Trophoblast cell (in vitro differentiated cells and primary cell): ENCODE data around the gene HMCN2.

Experiments
- DNase-seq, 2 donors: peaks; one replicate each; pipeline ENCODE4 v3.0.0-alpha.2; 2016
- H2AFZ ChIP-seq: 2 replicates; pipeline ENCODE4 v1.6.1; 2013; ENCODE audit warnings: low read length, moderate library complexity, mild to moderate bottlenecking; ENCODE audit not compliant: insufficient read depth, poor library complexity
- H2AK5ac ChIP-seq: 2 replicates; pipeline ENCODE4 v1.6.1; 2013; ENCODE audit warnings: mild to moderate bottlenecking, low read length
- H2BK120ac ChIP-seq: 2 replicates; pipeline ENCODE4 v1.6.1; 2013; ENCODE audit warnings: low read length, mild to moderate bottlenecking, moderate library complexity; ENCODE audit not compliant: insufficient read depth, poor library complexity
- H2BK12ac ChIP-seq: 2 replicates; pipeline ENCODE4 v1.6.1; 2013; ENCODE audit warnings: mild to moderate bottlenecking, low read length, moderate library complexity
- H2BK5ac ChIP-seq: 2 replicates; pipeline ENCODE4 v1.6.1; 2013; ENCODE audit warnings: low read length, low read depth, moderate library complexity, mild to moderate bottlenecking; ENCODE audit not compliant: poor library complexity
- H3K14ac ChIP-seq: 2 replicates; pipeline ENCODE4 v1.6.1; 2013; ENCODE audit warnings: mild to moderate bottlenecking, low read length
- H3K18ac ChIP-seq: 2 replicates; pipeline ENCODE4 v1.6.1; 2013; ENCODE audit warnings: mild to moderate bottlenecking, low read length
- H3K23ac ChIP-seq: 2 replicates; pipeline ENCODE4 v1.6.1; 2013; ENCODE audit warnings: low read length
- H3K27ac ChIP-seq: 2 replicates; pipeline ENCODE4 v1.5.1; 2013; ENCODE audit warnings: low read depth, mild to moderate bottlenecking, inconsistent platforms, low read length, moderate library complexity
- H3K27me3 ChIP-seq: 2 replicates; pipeline ENCODE4 v1.6.1; 2013; ENCODE audit warnings: inconsistent platforms, mild to moderate bottlenecking, low read length, moderate library complexity; ENCODE audit not compliant: insufficient read depth
- H3K36me3 ChIP-seq, 2 experiments: 1 replicate in 1 of 2; 2 replicates in 1 of 2; pipeline ENCODE4 v1.6.1; 2013; ENCODE audit warnings: low read length in 2 of 2, mild to moderate bottlenecking in 2 of 2, moderate library complexity in 1 of 2; ENCODE audit not compliant: insufficient read depth in 2 of 2, control insufficient read depth in 1 of 2
- H3K4ac ChIP-seq: 2 replicates; pipeline ENCODE4 v1.6.1; 2013; ENCODE audit warnings: low read depth, mild to moderate bottlenecking, low read length, moderate library complexity
- H3K4me1 ChIP-seq, 2 experiments: 1 replicate in 1 of 2; 2 replicates in 1 of 2; pipeline ENCODE4 v1.6.1; 2013; ENCODE audit warnings: low read length in 2 of 2, mild to moderate bottlenecking in 2 of 2, moderate library complexity in 1 of 2; ENCODE audit not compliant: insufficient read depth in 2 of 2, control insufficient read depth in 1 of 2
- H3K4me2 ChIP-seq: 2 replicates; pipeline ENCODE4 v1.6.1; 2013; ENCODE audit warnings: inconsistent platforms, mild to moderate bottlenecking, low read length, moderate library complexity
- H3K4me3 ChIP-seq: 2 replicates; pipeline ENCODE4 v1.5.1; 2013; ENCODE audit warnings: mild to moderate bottlenecking, low read depth, low read length, inconsistent platforms
- H3K79me1 ChIP-seq: one replicate; pipeline ENCODE4 v1.6.1; 2013; ENCODE audit warnings: low read length
- H3K79me2 ChIP-seq: 2 replicates; pipeline ENCODE4 v1.6.1; 2013; ENCODE audit warnings: low read length, mild to moderate bottlenecking; ENCODE audit not compliant: control insufficient read depth, insufficient read depth, poor library complexity
- H3K9ac ChIP-seq: 2 replicates; pipeline ENCODE4 v1.6.1; 2013; ENCODE audit warnings: mild to moderate bottlenecking, low read length
- H3K9me3 ChIP-seq: 2 replicates; pipeline ENCODE4 v1.6.1; 2013; ENCODE audit warnings: low read depth, mild to moderate bottlenecking, control low read depth, inconsistent platforms, low read length; ENCODE audit not compliant: insufficient read depth
- H4K12ac ChIP-seq: 2 replicates; pipeline ENCODE4 v1.6.1; 2013; ENCODE audit warnings: low read depth, mild to moderate bottlenecking, low read length, moderate library complexity
- H4K8ac ChIP-seq: 2 replicates; pipeline ENCODE4 v1.6.1; 2013; ENCODE audit warnings: low read depth, mild to moderate bottlenecking, low read length, moderate library complexity
- H4K91ac ChIP-seq: one replicate; pipeline ENCODE4 v1.6.1; 2013; ENCODE audit warnings: low read depth, mild to moderate bottlenecking, low read length, moderate library complexity
- WGBS: extraction: QIAGEN DNeasy Blood & Tissue Kit; methylation state at CpG from one replicate; pipeline ENCODE4 v1.1.7; 2013; ENCODE audit warnings: missing lambda C conversion rate; ENCODE audit not compliant: insufficient read length, insufficient coverage; ENCODE audit errors: extremely low coverage; 5-methylcytosine and 5-hydroxymethylcytosine counted together

The HMCN2 gene

GRCh38 chr9:130356877-130357584, 91.5 kb downstream of the HMCN2 start:
- Histone ChIP-seq H3K36me3 (peaks cover 0 to 2% of the 10 kb centered on the region in 2 experiments), H3K79me1 (no peaks in the 10 kb centered on the region), H3K9me3 (peaks cover 8% of the 10 kb centered on the region), H3K79me2 (no peaks in the 10 kb centered on the region), H4K8ac (no peak overlapping the region), H3K14ac (no peak overlapping the region), H3K27ac (no peak overlapping the region), H2BK5ac (no peak overlapping the region), H2AK5ac (no peak overlapping the region), H3K4me1 (no peaks in the 10 kb centered on the region), H3K9ac (no peak overlapping the region), H3K4ac (no peak overlapping the region), H4K12ac (no peak overlapping the region), H3K23ac (no peak overlapping the region), H2BK12ac (no peak overlapping the region), H4K91ac (no peak overlapping the region), H3K18ac (no peak overlapping the region), H3K27me3 (no peaks in the 10 kb centered on the region), H3K4me2 (no peak overlapping the region), H2AFZ (no peak overlapping the region), H2BK120ac (no peak overlapping the region), H3K4me3 (no peak overlapping the region)
- DNase-seq: no peak
- 92% methylated on average over 1 of the region's 1 CpG for WGBS

- Histone ChIP-seq H2AK5ac (no peak overlapping the region), H3K79me2 (no peaks in the 10 kb centered on the region), H3K79me1 (no peaks in the 10 kb centered on the region), H4K91ac (no peak overlapping the region), H3K9me3 (peaks cover 8% of the 10 kb centered on the region), H3K4me1 (no peaks in the 10 kb centered on the region), H3K27ac (no peak overlapping the region), H3K36me3 (peaks cover 0 to 2% of the 10 kb centered on the region in 2 experiments), H3K9ac (no peak overlapping the region), H2BK12ac (no peak overlapping the region), H3K4me2 (no peak overlapping the region), H3K18ac (no peak overlapping the region), H3K4me3 (no peak overlapping the region), H4K8ac (no peak overlapping the region), H2AFZ (no peak overlapping the region), H3K23ac (no peak overlapping the region), H3K4ac (no peak overlapping the region), H2BK120ac (no peak overlapping the region), H4K12ac (no peak overlapping the region), H2BK5ac (no peak overlapping the region), H3K14ac (no peak overlapping the region), H3K27me3 (no peaks in the 10 kb centered on the region)
- WGBS: no CpG with 5 or more reads among the region's 7 CpGs
- DNase-seq: no peak
These were observed 93.4 kb downstream of the HMCN2 start for GRCh38 chr9:130358928-130359327.

- DNase-seq: no peak
- Histone ChIP-seq H4K12ac (no peak overlapping the region), H3K36me3 (peaks cover 0 to 2% of the 10 kb centered on the region in 2 experiments), H2BK5ac (no peak overlapping the region), H3K9ac (no peak overlapping the region), H4K91ac (no peak overlapping the region), H3K79me1 (no peaks in the 10 kb centered on the region), H3K27me3 (no peaks in the 10 kb centered on the region), H2AK5ac (no peak overlapping the region), H3K4ac (no peak overlapping the region), H3K18ac (no peak overlapping the region), H2AFZ (no peak overlapping the region), H3K9me3 (peaks cover 8% of the 10 kb centered on the region), H3K23ac (no peak overlapping the region), H2BK120ac (no peak overlapping the region), H2BK12ac (no peak overlapping the region), H3K27ac (no peak overlapping the region), H3K4me1 (peaks cover 0 to 3% of the 10 kb centered on the region in 2 experiments), H3K4me2 (no peak overlapping the region), H3K4me3 (no peak overlapping the region), H3K79me2 (no peaks in the 10 kb centered on the region), H4K8ac (no peak overlapping the region), H3K14ac (no peak overlapping the region)
- no CpG with 5 or more reads among the region's 9 CpGs for WGBS
These were observed 94.3 kb downstream of the HMCN2 start for GRCh38 chr9:130359819-130360218.

GRCh38 chr9:130360672-130361071, 95.1 kb downstream of the HMCN2 start:
- Histone ChIP-seq H3K4me1 (peaks cover 0 to 3% of the 10 kb centered on the region in 2 experiments), H4K12ac (no peak overlapping the region), H3K9me3 (peaks cover 8% of the 10 kb centered on the region), H3K4me3 (no peak overlapping the region), H4K8ac (no peak overlapping the region), H2AK5ac (no peak overlapping the region), H2BK5ac (no peak overlapping the region), H3K4me2 (no peak overlapping the region), H3K79me1 (no peaks in the 10 kb centered on the region), H3K18ac (no peak overlapping the region), H3K79me2 (no peaks in the 10 kb centered on the region), H3K36me3 (peaks cover 0 to 2% of the 10 kb centered on the region in 2 experiments), H3K23ac (no peak overlapping the region), H3K27me3 (no peaks in the 10 kb centered on the region), H3K9ac (no peak overlapping the region), H2BK120ac (no peak overlapping the region), H3K4ac (no peak overlapping the region), H2BK12ac (no peak overlapping the region), H4K91ac (no peak overlapping the region), H3K27ac (no peak overlapping the region), H3K14ac (no peak overlapping the region), H2AFZ (no peak overlapping the region)
- 100% methylated on average over 1 of the region's 1 CpG for WGBS
- no peak for DNase-seq
